Testis (tissue), 3 donors: ENCODE data around the gene TMA7B. TPM values are rescaled to one million over a fixed set of nuclear protein-coding genes. Genes with fewer than 3 reads are reported as not detected.

ENCODE experiments used
- DNase-seq: peaks from one replicate; pipeline ENCODE4 v3.0.0-alpha.2; 2019
- H3K27ac ChIP-seq, 2 donors: fragments of 200-600 bp; sonication (generic); one replicate each; pipeline ENCODE4 v1.5.1; 2019
- H3K27me3 ChIP-seq: fragments of 200-600 bp; sonication (generic); one replicate; pipeline ENCODE4 v1.5.1; 2019
- H3K36me3 ChIP-seq: fragments of 200-600 bp; sonication (generic); one replicate; pipeline ENCODE4 v1.5.1; 2017; ENCODE audit warnings: low read depth; ENCODE audit errors: missing control alignments
- H3K4me1 ChIP-seq: fragments of 200-600 bp; sonication (generic); one replicate; pipeline ENCODE4 v1.5.1; 2019
- H3K4me3 ChIP-seq, 2 donors: fragments of 200-600 bp; sonication (generic); one replicate each; pipeline ENCODE4 v1.5.1; 2017 to 2019
- H3K9me3 ChIP-seq: fragments of 200-600 bp; sonication (generic); one replicate; pipeline ENCODE4 v1.5.1; 2017
- CTCF ChIP-seq, 3 experiments: fragments of 450-650 bp in 2 of 3; fragments of 200-600 bp in 1 of 3; sonication (generic) in 1 of 3; IDR thresholded peaks; one replicate each; pipeline ENCODE4 v1.5.1; 2016 to 2019; ENCODE audit warnings: antibody characterized with exemption in 3 of 3, mild to moderate bottlenecking in 2 of 3, moderate library complexity in 1 of 3
- POLR2A ChIP-seq: fragments of 450-650 bp; IDR thresholded peaks from one replicate; pipeline ENCODE4 v1.6.1; 2017; ENCODE audit warnings: antibody characterized with exemption, mild to moderate bottlenecking, moderate library complexity
- WGBS, 2 donors: methylation state at CpG; one replicate each; pipeline ENCODE4 v1.1.5; 2018; 5-methylcytosine and 5-hydroxymethylcytosine counted together
- intact Hi-C: fragments of 100-400 bp; cut with DNase I; formaldehyde crosslinking; loops from one replicate; pipeline ENCODE4 v1.15.1; 2023; ENCODE audit warnings: low total_unique reads
- polyA plus RNA-seq: library from polyadenylated mRNA; stranded (reverse); fragments of 350-450 nt; fragmentation: Illumina TruSeq; extraction: RNeasy Lipid Tissue Mini Kit (QIAGEN cat#74804); gene quantifications from one replicate; pipeline ENCODE4 v1.2.3, GENCODE V29; 2014; ENCODE audit warnings: low read depth, low replicate concordance; ENCODE audit not compliant: insufficient read depth
- total RNA-seq, 2 donors: library from RNA; depleted of rRNA; stranded (reverse); fragments of >200 nt; gene quantifications; one replicate each; pipeline ENCODE4 v1.2.3, GENCODE V29; 2016

Gene TMA7B
- total and polyA plus RNA-seq, 3 donors from 2014 or later: 0.43 to 0.47 TPM; not detected in 1

GRCh38 chr22:39994041-39994565 lies 33.9 kb downstream of the TMA7B start:
- H3K4me3 ChIP-seq: peak overlapping the region; percentile 32 to 56
- H3K27me3 ChIP-seq: no peaks in the 10 kb centered on the region
- H3K9me3 ChIP-seq: no peaks in the 10 kb centered on the region
- TF ChIP-seq CTCF (IDR thresholded peaks at IDR 0.05) (no peak), POLR2A (no peak)
- intact Hi-C loops: no loop called here
- H3K4me1 ChIP-seq: peaks cover 37% of the 10 kb centered on the region
- DNase-seq: no peak
- 51 to 56% methylated on average over 17 to 20 of the region's 20 CpGs for WGBS, 2 donors
- H3K36me3 ChIP-seq: no peaks in the 10 kb centered on the region
- H3K27ac ChIP-seq: peak overlapping the region in 1 of 2 donors; percentile 94

- peaks cover 37% of the 10 kb centered on the region for H3K4me1 ChIP-seq
- intact Hi-C loops: no loop called here
- H3K9me3 ChIP-seq: no peaks in the 10 kb centered on the region
- peak; percentile 46 for DNase-seq
- TF ChIP-seq POLR2A (no peak), CTCF (IDR thresholded peaks at IDR 0.05) (no peak)
- H3K27me3 ChIP-seq: no peaks in the 10 kb centered on the region
- H3K36me3 ChIP-seq: no peaks in the 10 kb centered on the region
- peak within 1 kb of the TSS; percentile 50 to 56 for H3K4me3 ChIP-seq
- 8% methylated on average over 51 of the region's 115 CpGs; no CpG with 5 or more reads in 1 of the 2 donors for WGBS, 2 donors
- peak within 1 kb of the TSS; percentile 76 to 94 for H3K27ac ChIP-seq
These were observed 34.6 kb downstream of the TMA7B start, which contains the start of gene FAM83F for GRCh38 chr22:39994566-39995392. Gene FAM83F, plus strand, starts transcription at chr22:39994954. Its CDS starts 89 bp downstream, at chr22:39995043.

- Histone ChIP-seq H3K9me3 (no peaks in the 10 kb centered on the region), H3K36me3 (no peaks in the 10 kb centered on the region), H3K4me1 (peaks cover 37% of the 10 kb centered on the region), H3K27ac (peak overlapping the region; percentile 76 to 94), H3K4me3 (peak overlapping the region; percentile 50 to 56), H3K27me3 (no peaks in the 10 kb centered on the region)
- intact Hi-C loops: no loop called here
- DNase-seq: peak; percentile 59
- 32 to 33% methylated on average over 10 to 24 of the region's 35 CpGs for WGBS, 2 donors
- TF ChIP-seq CTCF (IDR thresholded peaks at IDR 0.05): no peak
- TF ChIP-seq POLR2A: no peak
These were observed 35.4 kb downstream of the TMA7B start for GRCh38 chr22:39995393-39996252.

GRCh38 chr22:39996732-39997131 lies 36.5 kb downstream of the TMA7B start:
- no peak overlapping the region for H3K4me3 ChIP-seq
- no peaks in the 10 kb centered on the region for H3K9me3 ChIP-seq
- 47 to 59% methylated on average over 3 of the region's 3 CpGs for WGBS, 2 donors
- no peaks in the 10 kb centered on the region for H3K27me3 ChIP-seq
- intact Hi-C loops: no loop called here
- H3K4me1 ChIP-seq: peaks cover 37% of the 10 kb centered on the region
- H3K27ac ChIP-seq: peak overlapping the region; percentile 76 to 94
- no peaks in the 10 kb centered on the region for H3K36me3 ChIP-seq
- no peak for DNase-seq
- TF ChIP-seq CTCF (IDR thresholded peaks at IDR 0.05) (no peak), POLR2A (no peak)
